HepG2 (cell line): ENCODE results near the gene RPL21. TPM values are rescaled to one million over a fixed set of nuclear protein-coding genes. Genes with fewer than 3 reads are reported as not detected.
A peak's percentile ranks its signal among the peaks of the same experiment; 100 is the strongest.

Experiments used
- ATAC-seq: fragments of 200-7000 bp; cut with Tn5 transposase; 3 replicates; pipeline ENCODE4 v1.9.1; 2020; ENCODE audit warnings: mild to moderate bottlenecking, moderate library complexity
- BruUV-seq: library from RNA; stranded (reverse); fragments of 400-500 nt; replicated peaks from 2 replicates; lab custom pipeline; 2021; lab: Mats Ljungman, UMichigan
- CTCF ChIA-PET: fragments of 300-600 bp; formaldehyde crosslinking; extraction: SDS; loops from one replicate; lab custom pipeline; 2021; ENCODE audit warnings: low total read pairs, inconsistent platforms, low intra/inter-chr PET ratio; lab: Yijun Ruan, JAX
- POLR2A ChIA-PET: fragments of 350-600 bp; sonication (Branson Sonifier 250); formaldehyde crosslinking; loops from one replicate; lab custom pipeline; 2020; ENCODE audit warnings: antibody characterized with exemption, inconsistent platforms; lab: Yijun Ruan, JAX
- DNase-seq: peaks from one replicate; pipeline ENCODE4 v3.0.0-alpha.2; 2015; ENCODE audit warnings: low spot score
- FAIRE-seq: peaks from 3 replicates; lab custom pipeline; 2011; peaks lifted over from hg19 to GRCh38; lab: Jason Lieb, UNC
- H2AFZ ChIP-seq: one replicate; pipeline ENCODE4 v1.6.1; 2011; ENCODE audit warnings: low read length, inconsistent platforms
- H3K27ac ChIP-seq: fragments of 300-600 bp; 3 replicates; pipeline ENCODE4 v1.8.0; 2011; ENCODE audit warnings: mixed run types, mild to moderate bottlenecking, mixed read lengths, low read length, inconsistent platforms; ENCODE audit not compliant: insufficient read depth; ENCODE audit errors: extremely low read length
- H3K27me3 ChIP-seq, 2 experiments: fragments of 200-600 bp in 1 of 2; 2 replicates in 1 of 2; 3 replicates in 1 of 2; pipeline versions ENCODE4 v1.6.0 to v1.8.0; 2011; ENCODE audit warnings: low read length in 2 of 2, mild to moderate bottlenecking in 2 of 2, moderate library complexity in 2 of 2, inconsistent platforms in 1 of 2; ENCODE audit not compliant: insufficient read depth in 2 of 2, control insufficient read depth in 1 of 2
- H3K36me3 ChIP-seq, 2 experiments: fragments of 200-600 bp in 1 of 2; replicated peaks in 1 of 2; 2 replicates in 1 of 2; 3 replicates in 1 of 2; pipeline versions ENCODE4 v1.5.1 to v1.8.0; 2011; ENCODE audit warnings: low read length in 2 of 2, inconsistent platforms in 1 of 2; ENCODE audit not compliant: insufficient read depth in 2 of 2, control insufficient read depth in 1 of 2
- H3K4me1 ChIP-seq: 2 replicates; pipeline ENCODE4 v1.5.1; 2012; ENCODE audit warnings: low read length, inconsistent platforms; ENCODE audit not compliant: insufficient read depth
- H3K4me2 ChIP-seq: 2 replicates; pipeline ENCODE4 v1.6.0; 2011; ENCODE audit warnings: low read depth, low read length, inconsistent platforms
- H3K4me3 ChIP-seq, 3 experiments: fragments of 200-600 bp in 1 of 3; sonication (generic), shearing (Covaris generic) in 1 of 3; replicated peaks in 1 of 3; 2 replicates each; pipeline ENCODE4 v1.5.1; 2011 to 2016; ENCODE audit warnings: low read length in 3 of 3, inconsistent platforms in 2 of 3, low read depth in 2 of 3, mild to moderate bottlenecking in 2 of 3, control low read depth in 1 of 3, mixed read lengths in 1 of 3; ENCODE audit not compliant: insufficient read depth in 1 of 3
- H3K79me2 ChIP-seq: one replicate; pipeline ENCODE4 v1.6.1; 2011; ENCODE audit warnings: low read length, inconsistent platforms; ENCODE audit not compliant: insufficient read depth
- H3K9ac ChIP-seq: 2 replicates; pipeline ENCODE4 v1.6.0; 2011; ENCODE audit warnings: mild to moderate bottlenecking, low read depth, low read length, inconsistent platforms; ENCODE audit not compliant: insufficient read depth
- H3K9me3 ChIP-seq: 2 replicates; pipeline ENCODE4 v1.5.1; 2012; ENCODE audit warnings: mild to moderate bottlenecking, low read length
- H4K20me1 ChIP-seq: 2 replicates; pipeline ENCODE4 v1.6.0; 2011; ENCODE audit warnings: inconsistent platforms, mild to moderate bottlenecking, low read length, moderate library complexity; ENCODE audit not compliant: insufficient read depth
- ATF4 ChIP-seq, 2 experiments: fragments of 450-650 bp in 1 of 2; sonication (generic) in 1 of 2; formaldehyde crosslinking; IDR thresholded peaks; 2 replicates each; pipeline versions ENCODE4 v1.5.0 to v1.8.0; 2020 to 2022; ENCODE audit warnings: mild to moderate bottlenecking in 1 of 2, missing genetic modification reagents in 1 of 2
- CTCF ChIP-seq: sonication (generic); formaldehyde crosslinking; IDR thresholded peaks from 2 replicates; pipeline ENCODE4 v1.5.0; 2020; ENCODE audit warnings: mild to moderate bottlenecking, missing genetic modification reagents, moderate library complexity
- STAG1 ChIP-seq: sonication (generic); formaldehyde crosslinking; IDR thresholded peaks from 2 replicates; pipeline ENCODE4 v1.4.0; 2020; ENCODE audit warnings: missing genetic modification reagents
- THYN1 ChIP-seq: sonication (generic); formaldehyde crosslinking; IDR thresholded peaks from 2 replicates; pipeline ENCODE4 v1.8.1; 2023; ENCODE audit warnings: low read depth, mild to moderate bottlenecking, moderate library complexity, missing genetic modification reagents, borderline replicate concordance
- ZNF3 ChIP-seq: IDR thresholded peaks from 2 replicates; pipeline ENCODE4 v1.7.0; 2017; ENCODE audit warnings: inconsistent platforms
- ZNF598 ChIP-seq: sonication (generic); formaldehyde crosslinking; IDR thresholded peaks from 2 replicates; pipeline ENCODE4 v1.5.1; 2020; ENCODE audit warnings: mild to moderate bottlenecking, missing genetic modification reagents, borderline replicate concordance
- WGBS: methylation state at CpG from one replicate; pipeline ENCODE4 v1.1.6; 2017; ENCODE audit warnings: low lambda C conversion rate; 5-methylcytosine and 5-hydroxymethylcytosine counted together
- in situ Hi-C: cut with HindIII; loops from 2 replicates; pipeline ENCODE4 v1.10.0; 2017; ENCODE audit warnings: low pct_unique_long_range_greater_than_20kb; ENCODE audit not compliant: extremely low pct_ligation_motif_present
- intact Hi-C: fragments of 100-400 bp; cut with micrococcal nuclease; formaldehyde crosslinking; loops from one replicate; pipeline ENCODE4 v1.10.0; 2022; ENCODE audit not compliant: unreplicated experiment
- polyA plus RNA-seq, 8 experiments: library from polyadenylated mRNA; depleted of rRNA in 3 of 8; stranded (reverse) in 7 of 8; unstranded in 1 of 8; fragments of >200 nt; fragmentation: Illumina TruSeq in 4 of 8; extraction: Trizol in 4 of 8; gene quantifications; 2 replicates each; pipeline versions ENCODE4 v1.2.1 to v1.2.3, GENCODE V29; 2011 to 2016; ENCODE audit warnings: low read depth in 4 of 8, missing spikeins in 1 of 8, mixed read lengths in 1 of 8; ENCODE audit not compliant: insufficient read depth in 1 of 8
- total RNA-seq, 5 experiments: library from RNA; depleted of rRNA; stranded (reverse); fragments of >200 nt; fragmentation: Illumina TruSeq; extraction: Trizol; gene quantifications; 2 replicates each; pipeline ENCODE4 v1.2.3, GENCODE V29; 2016; ENCODE audit warnings: low read depth in 1 of 5

Gene RPL21
- total and polyA plus RNA-seq, 2 of the 13 experiments (the other 11 are each of a cell fraction or from before 2014, with no cell fraction given) = 1,234 to 1,261 TPM

DNA sequence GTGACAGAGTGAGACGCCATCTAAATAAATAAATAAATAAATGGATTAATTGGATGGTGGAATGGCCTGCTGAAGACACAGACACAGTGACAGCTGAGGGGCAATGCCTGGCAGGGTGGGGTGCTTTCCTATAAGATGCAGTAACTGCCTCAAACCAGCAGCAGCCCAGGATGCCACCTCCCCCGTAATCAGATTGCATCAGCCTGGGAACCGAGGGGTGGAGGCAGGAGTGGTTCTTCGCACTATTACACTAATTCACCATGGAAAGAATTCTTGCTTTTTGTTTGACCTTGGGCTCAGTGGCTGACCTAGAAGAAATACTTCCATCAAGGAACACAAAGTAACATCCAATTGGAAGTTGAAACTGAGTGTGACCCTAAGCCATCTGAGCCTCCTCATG is 48.2 kb upstream of the RPL21 start:
- BruUV-seq = no TSS peak
- WGBS = 48% methylated on average over 4 of the region's 4 CpGs
- intact Hi-C loops (no loop called here), in situ Hi-C loops (no loop called here)
- H4K20me1 ChIP-seq = no peaks in the 10 kb centered on the region
- no peak overlapping the region for H3K4me2 ChIP-seq
- H3K9ac ChIP-seq = no peak overlapping the region
- H3K9me3 ChIP-seq = no peaks in the 10 kb centered on the region
- FAIRE-seq = no peak
- no peak overlapping the region for H3K27ac ChIP-seq
- no peak overlapping the region for H3K4me3 ChIP-seq
- ATAC-seq = no peak
- CTCF ChIA-PET = interaction anchor here (1.4 kb wide), 1 partner anchor 218 kb away, joined by 4 read pairs; no protein-coding TSS in a partner anchor
- peaks cover 1 to 4% of the 10 kb centered on the region in 2 experiments; a peak in 2 of 5 replicates for H3K27me3 ChIP-seq
- no peak for DNase-seq
- POLR2A ChIA-PET = no interaction called here
- H3K4me1 ChIP-seq = no peaks in the 10 kb centered on the region
- TF ChIP-seq ATF4 (CRISPR knock-in tag; IDR thresholded peaks at IDR 0.05) (0 out of 4 replicates have a peak, but pooled peaks of 1 of the 2 experiments have one; percentile 16), THYN1 (no peak)
- H3K79me2 ChIP-seq = no peaks in the 10 kb centered on the region
- no peak overlapping the region for H2AFZ ChIP-seq
- no peaks in the 10 kb centered on the region for H3K36me3 ChIP-seq

GRCh38 chr13:27203854-27204253 is 47.5 kb upstream of the RPL21 start:
- Histone ChIP-seq H3K9me3 (no peaks in the 10 kb centered on the region), H2AFZ (no peak overlapping the region), H3K4me2 (no peak overlapping the region), H3K4me3 (no peak overlapping the region), H4K20me1 (no peaks in the 10 kb centered on the region), H3K27me3 (0 out of 5 replicates have a peak, but pooled peaks cover 0 to 4% of the 10 kb centered on the region in 2 experiments), H3K4me1 (no peaks in the 10 kb centered on the region), H3K27ac (no peak overlapping the region), H3K79me2 (no peaks in the 10 kb centered on the region), H3K36me3 (no peaks in the 10 kb centered on the region), H3K9ac (no peak overlapping the region)
- ChIA-PET CTCF (interaction anchor here (1.4 kb wide), 1 partner anchor 219 kb away, joined by 4 read pairs; no protein-coding TSS in a partner anchor), POLR2A (no interaction called here)
- peak; percentile 50; the same call in 2 of the 3 replicates for ATAC-seq
- TF ChIP-seq CTCF (CRISPR knock-in tag) (peak; percentile 33), STAG1 (CRISPR knock-in tag) (peak; percentile 54), ZNF598 (CRISPR knock-in tag) (no peak), ZNF3 (CRISPR knock-in tag) (no peak)
- BruUV-seq = no TSS peak
- peak; percentile 8 for FAIRE-seq
- 44% methylated on average over 3 of the region's 3 CpGs for WGBS
- intact Hi-C loops (no loop called here), in situ Hi-C loops (no loop called here)
- DNase-seq = peak; percentile 14
